Measurements from ENCODE around the gene MRPL45.

DNA sequence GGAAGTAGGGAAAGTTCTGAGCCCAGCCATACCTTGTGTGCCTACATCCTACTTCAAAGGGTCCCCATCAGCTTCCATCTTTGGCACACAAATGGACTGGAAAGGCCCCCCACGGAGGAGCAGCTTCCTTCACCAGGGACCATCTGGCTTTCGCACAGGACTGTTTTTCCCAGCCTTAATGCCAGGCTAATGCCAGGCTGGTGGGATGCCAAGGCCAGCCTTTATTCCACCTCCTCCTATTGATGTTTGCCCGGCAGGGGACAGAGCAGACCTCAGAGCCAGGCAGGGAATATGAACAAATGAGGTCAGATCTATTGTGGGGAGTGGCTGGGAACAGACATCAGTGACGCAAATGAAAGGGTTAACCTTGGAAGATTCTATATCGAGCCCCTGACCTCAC is 41.1 kb downstream of the MRPL45 start:
- TF ChIP-seq, protein P1, sequence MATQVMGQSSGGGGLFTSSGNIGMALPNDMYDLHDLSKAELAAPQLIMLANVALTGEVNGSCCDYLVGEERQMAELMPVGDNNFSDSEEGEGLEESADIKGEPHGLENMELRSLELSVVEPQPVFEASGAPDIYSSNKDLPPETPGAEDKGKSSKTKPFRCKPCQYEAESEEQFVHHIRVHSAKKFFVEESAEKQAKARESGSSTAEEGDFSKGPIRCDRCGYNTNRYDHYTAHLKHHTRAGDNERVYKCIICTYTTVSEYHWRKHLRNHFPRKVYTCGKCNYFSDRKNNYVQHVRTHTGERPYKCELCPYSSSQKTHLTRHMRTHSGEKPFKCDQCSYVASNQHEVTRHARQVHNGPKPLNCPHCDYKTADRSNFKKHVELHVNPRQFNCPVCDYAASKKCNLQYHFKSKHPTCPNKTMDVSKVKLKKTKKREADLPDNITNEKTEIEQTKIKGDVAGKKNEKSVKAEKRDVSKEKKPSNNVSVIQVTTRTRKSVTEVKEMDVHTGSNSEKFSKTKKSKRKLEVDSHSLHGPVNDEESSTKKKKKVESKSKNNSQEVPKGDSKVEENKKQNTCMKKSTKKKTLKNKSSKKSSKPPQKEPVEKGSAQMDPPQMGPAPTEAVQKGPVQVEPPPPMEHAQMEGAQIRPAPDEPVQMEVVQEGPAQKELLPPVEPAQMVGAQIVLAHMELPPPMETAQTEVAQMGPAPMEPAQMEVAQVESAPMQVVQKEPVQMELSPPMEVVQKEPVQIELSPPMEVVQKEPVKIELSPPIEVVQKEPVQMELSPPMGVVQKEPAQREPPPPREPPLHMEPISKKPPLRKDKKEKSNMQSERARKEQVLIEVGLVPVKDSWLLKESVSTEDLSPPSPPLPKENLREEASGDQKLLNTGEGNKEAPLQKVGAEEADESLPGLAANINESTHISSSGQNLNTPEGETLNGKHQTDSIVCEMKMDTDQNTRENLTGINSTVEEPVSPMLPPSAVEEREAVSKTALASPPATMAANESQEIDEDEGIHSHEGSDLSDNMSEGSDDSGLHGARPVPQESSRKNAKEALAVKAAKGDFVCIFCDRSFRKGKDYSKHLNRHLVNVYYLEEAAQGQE (IDR thresholded peaks at IDR 0.05; ENCODE audit: borderline replicate concordance), result no peak
- TF ChIP-seq, protein P1 (CRISPR knock-in tag; IDR thresholded peaks at IDR 0.05; ENCODE audit: low read depth), result no peak
- TF ChIP-seq YY1 (IDR thresholded peaks at IDR 0.05; ENCODE audit: borderline replicate concordance in 1 of 3, control insufficient read depth in 1 of 3, extremely low read depth in 1 of 3, insufficient read depth in 3 of 3, insufficient read length in 1 of 3, insufficient replicate concordance in 2 of 3, low read depth in 1 of 3, low read length in 2 of 3) (no peak), HMGN3 (IDR thresholded peaks at IDR 0.05; ENCODE audit: borderline replicate concordance, extremely low read depth, insufficient read length, low read depth, low read length) (no peak)

Measured in K562 (cell line).